ENCODE results near the gene AP2A2.
A peak's percentile ranks its signal among the peaks of the same experiment; 100 is the strongest.
"Not testable (repeated sequence)": the region's sequence is repeated elsewhere in the genome, so short reads cannot be mapped to it uniquely, and the experiment has no call there.

The AP2A2 gene

DNA sequence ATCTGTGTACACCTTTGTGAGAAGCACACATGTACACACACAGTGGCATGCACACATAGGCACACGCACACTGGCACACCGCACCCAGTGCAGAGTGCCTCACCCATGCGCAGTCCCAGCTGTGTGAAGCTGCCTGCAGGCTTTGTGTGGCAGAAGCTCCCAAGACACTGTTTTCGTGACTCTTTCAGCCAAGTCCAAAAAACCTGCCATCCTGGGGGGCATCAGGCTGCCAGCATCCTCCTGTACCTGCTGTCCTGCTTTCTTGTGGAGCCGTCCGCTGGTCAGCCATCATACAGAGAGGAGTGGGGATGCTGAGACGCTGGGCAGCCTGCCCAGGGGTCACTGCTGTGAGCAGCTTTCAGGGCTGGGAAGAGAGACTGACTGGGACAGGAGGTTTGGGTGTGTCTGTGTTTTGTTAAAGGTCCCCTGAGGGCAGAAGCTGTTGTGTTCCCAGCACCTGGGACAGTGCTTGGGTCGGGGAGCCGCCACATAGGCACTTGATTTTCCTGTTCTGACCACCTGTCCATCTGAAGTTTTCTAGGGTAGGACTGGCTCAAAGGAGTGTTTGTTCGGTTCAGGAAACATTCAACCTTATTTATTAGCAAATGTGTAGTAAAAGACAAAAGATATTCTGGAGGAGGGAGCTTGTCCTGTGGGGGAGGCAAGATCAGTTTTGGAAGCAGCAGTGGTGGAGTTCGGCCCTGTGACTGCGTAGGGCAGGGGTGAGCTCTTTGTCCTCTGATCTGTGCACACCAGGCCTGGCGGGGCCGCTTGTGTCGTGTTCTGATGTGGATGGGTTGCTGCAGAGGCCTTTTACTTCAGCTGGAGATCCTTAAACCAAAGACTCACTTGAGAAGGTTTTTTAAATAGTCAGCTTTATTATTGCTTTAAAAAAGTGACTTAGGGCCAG lies 29.7 kb downstream of the AP2A2 start:
- DNase-seq, result no peak

DNA sequence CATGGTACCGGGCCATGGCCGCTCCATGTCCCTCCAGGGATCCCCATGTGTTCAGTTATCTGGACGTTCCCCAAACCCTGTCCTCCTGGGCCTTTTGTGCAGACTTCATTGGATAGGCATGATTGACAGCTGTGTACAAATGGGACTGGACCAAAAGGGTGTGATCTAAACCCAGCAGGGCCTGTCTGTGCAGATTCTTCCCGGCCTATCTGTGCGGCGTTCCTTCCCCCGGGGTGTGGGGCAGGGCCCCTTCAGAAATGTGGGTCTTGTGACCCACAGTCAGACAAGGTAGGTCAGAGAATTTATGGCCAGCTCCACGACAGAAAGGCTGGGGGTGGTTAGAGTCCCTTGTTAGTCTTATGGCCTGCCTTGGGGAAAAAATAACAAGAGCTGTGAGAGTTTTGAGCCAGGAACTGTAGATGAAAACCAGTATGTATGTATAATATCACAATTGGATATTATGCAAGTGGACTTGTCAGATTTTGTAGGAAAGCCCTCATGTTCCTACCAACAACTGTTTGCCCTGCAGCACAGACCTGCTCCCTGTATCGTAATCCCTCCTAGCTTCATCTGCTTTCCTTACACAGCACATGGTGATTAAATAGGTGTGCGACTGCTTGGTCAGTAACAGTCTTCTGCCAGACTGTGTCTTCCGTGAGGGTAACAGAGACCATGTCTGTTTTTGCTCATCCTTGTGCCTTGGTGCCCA lies 31.7 kb downstream of the AP2A2 start:
- no peak for DNase-seq

DNA sequence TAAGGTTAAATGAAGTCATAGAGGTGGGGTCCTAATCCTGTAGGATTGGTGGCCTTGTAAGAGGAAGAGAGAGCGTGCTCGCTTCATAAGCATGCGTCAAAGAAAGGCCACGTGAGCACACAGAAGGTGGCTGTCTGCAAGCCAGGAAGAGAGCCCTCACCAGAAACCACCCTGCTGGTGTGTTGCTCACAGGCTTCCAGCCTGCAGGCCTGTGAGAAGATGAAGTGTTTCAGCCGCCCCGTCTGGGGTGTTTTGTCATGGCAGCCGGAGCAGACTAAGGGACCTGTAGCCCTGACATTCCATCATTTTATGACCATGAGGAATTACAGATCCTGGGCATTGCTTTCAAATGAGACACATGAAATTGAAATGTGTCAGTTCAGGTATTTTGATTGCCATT lies 32.4 kb downstream of the AP2A2 start:
- no peak for DNase-seq

DNA sequence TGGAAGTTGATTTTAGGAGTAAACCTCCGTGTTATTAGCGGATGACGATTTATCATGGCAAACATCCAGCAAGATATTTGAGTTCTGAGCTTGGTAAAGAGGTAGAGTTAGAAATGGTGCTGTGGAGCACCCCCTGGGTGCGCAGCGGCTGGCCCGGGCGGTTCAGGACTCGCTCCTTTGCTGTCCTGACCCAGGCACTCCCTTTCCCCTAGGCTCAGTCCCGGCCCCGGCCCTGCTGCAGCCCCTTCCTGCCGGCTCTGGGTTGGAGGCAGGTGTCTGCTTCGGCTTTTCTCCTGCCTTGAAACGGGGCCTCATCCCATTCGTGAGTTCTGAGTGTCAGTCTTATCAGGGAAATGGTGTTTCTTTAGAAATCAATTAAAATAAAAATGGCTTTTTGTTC lies 33.4 kb downstream of the AP2A2 start:
- DNase-seq, result no peak

DNA sequence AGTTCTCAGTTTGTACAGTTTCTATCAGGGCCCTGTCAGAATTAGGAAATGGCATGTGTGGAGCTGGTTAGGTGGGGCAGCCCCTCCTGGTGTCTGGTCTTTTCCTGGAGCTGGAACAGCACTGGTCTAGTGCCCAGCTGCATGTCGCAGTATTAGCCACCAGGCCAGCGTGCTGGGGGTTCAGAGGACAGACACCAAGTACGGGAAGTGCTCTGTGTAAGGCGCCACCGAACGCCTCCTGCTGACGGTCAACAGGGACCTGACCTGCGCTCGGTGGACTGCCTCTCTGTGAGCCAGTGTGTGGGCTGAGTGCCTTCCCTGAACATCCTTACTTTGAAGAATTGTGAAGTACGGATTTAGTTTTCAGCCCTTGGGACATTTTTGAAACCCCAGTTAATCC lies 33.9 kb downstream of the AP2A2 start:
- no peak for DNase-seq

DNA sequence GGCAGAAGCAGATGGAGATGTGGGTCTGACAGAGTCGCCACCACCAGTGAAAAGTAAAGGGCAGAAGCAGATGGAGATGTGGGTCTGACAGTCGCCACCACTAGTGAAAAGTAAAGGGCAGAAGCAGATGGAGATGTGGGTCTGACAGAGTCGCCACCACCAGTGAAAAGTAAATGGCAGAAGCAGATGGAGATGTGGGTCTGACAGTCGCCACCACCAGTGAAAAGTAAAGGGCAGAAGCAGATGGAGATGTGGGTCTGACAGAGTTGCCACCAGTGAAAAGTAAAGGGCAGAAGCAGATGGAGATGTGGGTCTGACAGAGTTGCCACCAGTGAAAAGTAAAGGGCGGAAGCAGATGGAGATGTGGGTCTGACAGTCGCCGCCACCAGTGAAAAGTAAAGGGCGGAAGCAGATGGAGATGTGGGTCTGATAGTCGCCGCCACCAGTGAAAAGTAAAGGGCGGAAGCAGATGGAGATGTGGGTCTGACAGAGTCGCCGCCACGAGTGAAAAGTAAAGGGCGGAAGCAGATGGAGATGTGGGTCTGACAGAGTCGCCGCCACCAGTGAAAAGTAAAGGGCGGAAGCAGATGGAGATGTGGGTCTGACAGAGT lies 35.7 kb downstream of the AP2A2 start:
- DNase-seq, result not testable (repeated sequence)

DNA sequence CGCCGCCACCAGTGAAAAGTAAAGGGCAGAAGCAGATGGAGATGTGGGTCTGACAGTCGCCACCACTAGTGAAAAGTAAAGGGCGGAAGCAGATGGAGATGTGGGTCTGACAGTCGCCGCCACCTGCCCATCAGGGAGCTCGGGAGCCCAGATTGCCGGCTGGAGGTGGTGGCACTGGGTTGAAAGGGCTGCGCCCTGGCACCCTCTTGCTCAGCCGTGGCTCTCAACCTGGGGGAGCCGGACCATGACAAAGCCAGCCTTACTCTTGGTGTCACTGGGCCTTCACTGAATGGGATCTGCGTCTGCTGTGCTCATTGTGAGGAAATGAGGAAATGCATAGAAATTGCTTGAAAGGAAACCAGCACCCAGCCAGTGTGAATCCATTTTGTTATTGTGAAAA lies 36.3 kb downstream of the AP2A2 start:
- DNase-seq, result no peak

DNA sequence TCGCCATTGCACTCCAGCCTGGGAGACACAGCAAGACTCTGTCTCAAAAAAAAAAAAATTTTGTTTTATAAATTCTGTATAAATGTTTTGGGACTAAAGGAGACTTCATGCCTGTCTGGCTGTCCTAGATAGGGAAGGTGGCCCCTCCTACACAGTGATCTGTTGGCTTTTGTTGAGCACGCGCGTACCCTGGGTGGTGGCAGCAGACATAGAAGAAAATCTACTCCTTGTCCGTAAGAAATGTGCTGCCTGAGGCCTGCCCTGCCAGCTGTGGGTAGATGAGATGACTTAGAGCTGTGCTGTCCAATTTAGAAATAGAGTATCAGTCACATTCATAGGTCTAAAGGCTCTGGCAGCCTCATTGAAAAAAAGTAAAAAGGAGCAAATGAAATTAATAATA lies 37.0 kb downstream of the AP2A2 start:
- DNase-seq, result peak; percentile 91

DNA sequence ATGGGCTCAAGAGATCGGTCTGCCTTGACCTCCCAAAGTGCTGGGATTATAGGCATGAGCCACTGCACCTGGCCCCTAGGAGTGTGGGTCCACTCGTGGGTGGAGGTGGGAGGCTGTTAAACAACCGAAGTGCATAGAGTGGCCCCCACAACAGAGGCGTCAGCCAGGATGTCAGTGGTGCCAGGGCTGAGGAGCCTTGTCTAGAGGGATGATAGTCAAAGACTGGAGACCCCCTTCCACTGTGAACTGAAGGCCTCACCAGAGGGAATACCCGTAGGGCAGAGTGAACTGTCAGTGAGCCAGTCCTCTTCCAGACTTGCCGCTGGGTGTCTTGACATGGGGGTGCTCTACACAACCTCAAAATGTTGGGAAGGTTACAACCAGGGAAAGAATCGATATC lies 38.2 kb downstream of the AP2A2 start:
- no peak for DNase-seq

DNA sequence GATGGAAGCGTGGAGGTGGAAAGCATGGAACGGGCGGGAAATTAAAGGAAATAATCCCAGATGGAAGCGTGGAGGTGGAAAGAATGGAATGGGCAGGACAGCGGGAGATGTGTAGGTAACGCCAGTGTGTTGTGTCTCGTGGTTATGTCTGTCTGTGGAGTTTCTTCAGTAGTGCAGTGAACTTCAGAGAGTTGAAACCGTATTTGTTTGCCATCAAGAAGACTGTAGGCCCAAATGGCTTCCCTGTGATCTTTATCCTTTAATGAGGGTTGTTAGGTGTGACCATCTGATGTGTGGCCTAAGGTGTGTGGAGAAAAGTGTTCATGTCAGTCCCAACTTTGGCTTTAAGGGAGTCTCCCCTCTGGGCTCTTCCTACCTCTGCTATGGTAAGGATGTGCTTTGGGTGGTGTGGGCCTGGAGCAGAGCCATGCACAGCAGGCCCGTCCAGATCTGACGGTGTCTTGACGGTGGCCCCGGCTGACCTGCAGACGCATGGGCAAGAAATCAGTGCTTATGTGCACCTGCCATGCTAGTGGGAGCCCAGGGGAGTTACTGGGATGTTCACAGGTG lies 39.6 kb downstream of the AP2A2 start:
- no peak for DNase-seq

DNA sequence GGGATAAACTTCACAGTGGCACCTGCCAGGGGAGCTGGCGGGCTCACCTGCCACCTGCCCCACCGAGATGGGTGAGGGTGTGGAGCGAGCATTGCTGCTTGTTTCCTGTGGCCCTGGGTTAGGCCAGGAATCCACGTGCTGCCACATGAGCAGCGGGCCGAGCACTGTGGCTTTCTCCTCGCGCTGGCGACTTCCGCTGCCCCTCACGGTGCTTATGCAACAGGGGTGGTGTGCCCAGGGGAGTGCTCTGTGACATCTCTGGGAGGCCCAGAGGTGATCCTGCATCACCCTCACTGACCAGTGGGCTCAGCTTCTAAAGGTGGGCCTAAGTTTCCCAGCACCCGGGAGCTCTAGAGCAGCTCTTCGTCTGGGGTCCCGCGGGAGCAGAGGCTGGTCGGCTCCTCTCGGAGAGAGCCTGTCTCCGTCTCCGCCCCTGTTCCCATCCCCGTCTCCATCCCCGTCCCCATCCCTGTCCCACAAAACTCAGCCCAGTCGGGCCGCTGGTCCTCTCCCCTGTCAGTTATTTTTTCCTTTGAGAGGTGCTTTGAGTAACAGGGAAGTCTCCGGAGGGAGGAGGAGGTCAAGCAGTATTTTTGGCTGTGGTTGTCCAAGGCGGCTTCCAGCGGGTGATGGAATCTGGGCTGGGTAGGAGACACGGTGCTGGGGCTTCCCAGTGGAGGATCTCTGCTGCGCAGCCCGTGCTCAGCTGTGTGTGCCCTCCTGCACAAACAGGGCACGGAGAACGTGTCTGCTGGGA lies 42.5 kb downstream of the AP2A2 start:
- DNase-seq, result no peak

DNA sequence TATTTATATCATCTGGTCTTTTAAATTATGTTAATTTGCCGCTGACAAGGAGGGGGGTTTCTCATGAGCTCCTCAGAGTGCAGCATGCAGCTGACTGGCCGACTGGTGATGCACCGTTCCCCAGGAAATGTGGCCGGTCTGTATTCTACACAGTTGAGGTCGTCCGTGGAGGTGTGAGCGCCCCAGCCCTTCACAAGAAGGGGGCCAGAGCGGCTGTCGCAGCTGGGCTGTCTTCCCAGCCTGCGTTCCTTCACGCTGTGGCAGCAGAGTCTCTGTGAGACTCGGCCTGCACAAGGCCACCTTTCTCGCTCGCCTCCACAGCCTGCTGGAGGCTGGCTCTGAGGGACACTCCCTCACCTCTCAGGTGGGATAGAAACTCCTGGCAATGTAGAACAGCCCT lies 43.2 kb downstream of the AP2A2 start:
- DNase-seq, result no peak

DNA sequence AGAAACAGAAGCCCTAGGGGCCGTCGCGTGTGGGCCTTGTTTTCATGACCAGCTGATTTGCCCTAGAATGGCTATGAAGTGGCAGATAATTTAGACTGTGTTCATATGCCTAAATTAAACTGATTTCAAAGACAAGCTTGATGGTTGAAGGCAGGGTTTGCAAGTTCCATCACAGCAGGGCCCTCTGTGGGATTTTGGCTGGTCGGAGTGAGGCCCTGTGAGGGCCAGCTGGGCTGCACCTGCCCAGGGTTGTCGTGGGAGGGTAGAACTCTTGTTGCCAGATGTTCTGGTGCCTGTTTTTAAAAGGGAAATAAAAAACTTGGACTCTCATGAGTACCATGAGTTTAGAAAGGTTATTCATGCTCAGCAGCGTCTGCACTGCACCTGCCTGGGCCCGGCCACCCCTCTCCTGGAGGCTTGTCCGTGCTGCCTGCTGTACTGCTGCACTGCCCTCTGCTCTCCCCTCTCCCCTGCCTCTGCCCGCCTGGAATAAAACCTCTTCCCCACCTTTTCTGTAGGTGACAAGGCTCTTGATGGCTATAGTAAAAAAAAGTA lies 44.1 kb downstream of the AP2A2 start:
- DNase-seq, result no peak

DNA sequence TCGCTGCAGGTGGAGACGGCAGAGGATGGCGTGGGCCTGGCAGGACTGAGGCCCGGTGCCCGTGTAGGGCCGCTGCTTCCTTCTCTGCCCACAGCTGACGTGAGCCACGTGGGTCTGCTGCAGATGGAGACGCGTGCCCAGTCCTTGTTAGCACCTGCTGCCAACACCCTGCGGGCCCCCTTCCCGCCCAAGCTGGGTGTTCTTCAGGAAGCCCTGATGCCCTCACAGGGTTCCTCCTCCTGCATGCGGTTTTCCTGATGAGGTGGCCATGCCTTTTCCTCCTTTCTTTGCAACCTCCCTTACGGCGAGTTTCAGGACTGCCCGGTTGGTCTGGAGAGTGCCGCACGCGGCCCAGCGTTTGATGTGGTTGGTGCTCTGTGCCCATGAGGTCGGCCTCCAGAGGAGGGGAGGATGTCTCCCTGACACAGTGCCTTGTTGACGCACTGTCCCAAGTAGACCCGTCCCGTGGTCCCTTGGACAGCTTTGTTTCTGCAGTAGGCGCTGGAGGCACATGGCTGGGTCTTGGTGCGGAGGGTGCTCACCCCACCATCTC lies 44.7 kb downstream of the AP2A2 start:
- peak; percentile 22 for DNase-seq

DNA sequence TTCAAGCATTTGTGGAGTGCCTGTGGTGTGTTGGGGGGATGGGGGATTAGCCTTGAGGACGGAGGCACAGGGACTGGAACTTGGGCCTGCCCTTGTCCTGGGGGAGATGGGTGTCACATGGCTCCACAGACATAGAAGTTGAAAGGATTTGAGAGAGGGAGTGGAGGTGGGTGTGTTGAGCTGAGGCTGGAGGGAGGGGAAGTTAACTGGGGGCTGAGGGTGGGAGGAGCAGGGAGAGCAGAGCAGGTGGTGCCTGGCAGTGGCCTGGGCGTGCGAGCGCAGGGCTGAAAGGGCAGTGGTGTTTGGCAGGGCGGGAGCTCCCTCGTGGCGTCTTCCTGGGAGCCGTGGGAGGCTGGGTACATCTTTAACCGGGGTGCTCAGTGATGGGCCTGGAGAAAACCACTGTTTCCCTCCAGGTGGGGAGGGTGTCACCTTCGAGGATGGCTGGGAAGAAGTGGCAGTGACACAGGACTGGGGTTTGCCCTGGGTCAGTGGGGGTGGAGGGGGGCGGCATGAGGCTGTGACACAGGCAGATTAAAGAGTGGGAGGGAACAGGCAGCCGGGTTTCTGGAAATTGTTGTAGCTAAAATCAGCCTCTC lies 45.5 kb downstream of the AP2A2 start:
- DNase-seq, result no peak

DNA sequence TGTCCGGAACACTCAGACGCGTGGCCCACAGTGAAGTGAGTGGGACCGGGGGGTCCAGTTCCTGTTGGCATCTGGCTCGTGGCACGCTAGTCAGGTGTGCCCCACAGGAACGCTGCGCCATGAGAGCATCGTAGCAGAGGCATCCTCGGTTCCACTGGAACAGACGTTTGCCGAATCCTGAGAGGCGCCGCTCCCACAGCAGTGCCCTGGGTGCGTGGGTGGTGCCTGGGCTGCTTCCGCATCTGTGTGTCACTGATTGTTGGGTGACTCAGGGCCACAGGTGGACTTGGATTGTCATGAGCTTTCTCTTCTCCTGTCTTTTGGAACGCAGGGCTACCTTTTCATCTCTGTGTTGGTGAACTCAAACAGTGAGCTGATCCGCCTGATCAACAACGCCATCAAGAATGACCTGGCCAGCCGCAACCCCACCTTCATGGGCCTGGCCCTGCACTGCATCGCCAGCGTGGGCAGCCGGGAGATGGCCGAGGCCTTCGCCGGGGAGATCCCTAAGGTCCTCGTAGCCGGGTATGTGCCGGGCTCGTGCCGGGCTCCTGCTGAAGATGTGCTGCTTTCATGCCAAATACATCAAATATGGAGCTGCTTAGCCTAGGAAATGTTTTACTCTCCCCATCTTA lies 46.2 kb downstream of the AP2A2 start:
- no peak for DNase-seq

DNA sequence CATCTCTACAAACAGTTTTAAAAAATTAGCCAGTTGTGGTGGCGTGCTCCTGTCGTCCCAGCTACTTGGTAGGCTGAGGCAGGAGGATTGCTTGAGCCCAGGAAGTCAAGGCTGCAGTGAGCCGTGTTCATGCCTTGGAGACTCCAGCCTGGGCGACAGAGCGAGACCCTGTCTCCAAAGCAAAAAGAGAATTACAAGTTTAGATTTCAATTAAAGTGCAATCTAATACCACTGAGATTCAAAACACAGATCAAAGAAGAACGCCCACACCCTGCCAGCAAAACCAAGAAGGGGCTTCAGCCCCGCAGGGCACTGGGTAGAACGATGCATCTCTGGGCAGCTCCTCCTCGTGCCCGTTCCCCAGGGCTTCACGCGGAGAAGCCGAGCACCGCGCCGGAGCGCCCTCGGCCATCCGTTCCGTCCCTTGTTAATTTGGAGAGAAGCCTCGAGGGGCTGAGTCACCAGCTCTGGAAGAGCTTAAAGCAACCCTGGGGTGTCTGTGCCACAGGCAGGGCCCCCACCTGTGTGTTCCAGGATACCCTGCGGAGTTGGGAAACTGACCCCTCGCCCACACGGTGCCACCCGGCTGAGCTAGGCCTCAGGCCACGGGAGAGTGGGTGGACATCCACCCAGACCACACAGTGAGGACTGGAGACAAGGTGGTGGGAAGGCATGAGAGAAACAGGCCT lies 47.0 kb downstream of the AP2A2 start:
- DNase-seq, result no peak

DNA sequence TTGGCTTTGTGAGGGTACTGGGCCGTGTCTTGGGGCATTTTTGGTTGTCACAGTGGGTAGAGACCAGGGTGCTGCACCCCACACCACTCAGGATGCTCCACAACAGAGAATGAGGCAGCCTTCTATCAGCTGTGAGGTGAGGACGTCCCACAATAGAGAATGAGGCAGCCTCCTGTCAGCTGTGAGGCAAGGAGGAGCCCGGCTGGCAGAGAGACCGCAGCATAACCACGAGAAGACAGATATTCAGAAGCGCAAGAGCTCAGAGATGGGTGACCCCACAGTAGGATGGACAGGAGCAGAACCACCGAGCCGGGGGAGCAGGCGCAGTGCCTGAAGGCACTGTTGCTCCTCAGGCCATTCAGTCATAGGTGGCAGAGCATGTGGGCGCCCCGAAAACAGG lies 47.6 kb downstream of the AP2A2 start:
- no peak for DNase-seq

DNA sequence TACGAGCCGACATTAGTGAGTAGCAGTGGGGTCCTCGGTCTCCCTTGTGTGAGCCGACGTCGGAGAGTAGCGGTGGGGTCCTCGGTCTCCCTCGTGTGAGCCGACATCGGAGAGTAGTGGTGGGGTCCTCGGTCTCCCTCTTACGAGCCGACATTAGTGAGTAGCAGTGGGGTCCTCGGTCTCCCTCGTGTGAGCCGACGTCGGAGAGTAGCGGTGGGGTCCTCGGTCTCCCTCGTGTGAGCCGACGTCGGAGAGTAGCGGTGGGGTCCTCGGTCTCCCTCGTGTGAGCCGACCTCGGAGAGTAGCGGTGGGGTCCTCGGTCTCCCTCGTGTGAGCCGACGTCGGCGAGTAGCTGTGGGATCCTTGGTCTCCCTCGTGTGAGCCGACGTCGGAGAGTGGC lies 49.7 kb downstream of the AP2A2 start:
- DNase-seq, result not testable (repeated sequence)

DNA sequence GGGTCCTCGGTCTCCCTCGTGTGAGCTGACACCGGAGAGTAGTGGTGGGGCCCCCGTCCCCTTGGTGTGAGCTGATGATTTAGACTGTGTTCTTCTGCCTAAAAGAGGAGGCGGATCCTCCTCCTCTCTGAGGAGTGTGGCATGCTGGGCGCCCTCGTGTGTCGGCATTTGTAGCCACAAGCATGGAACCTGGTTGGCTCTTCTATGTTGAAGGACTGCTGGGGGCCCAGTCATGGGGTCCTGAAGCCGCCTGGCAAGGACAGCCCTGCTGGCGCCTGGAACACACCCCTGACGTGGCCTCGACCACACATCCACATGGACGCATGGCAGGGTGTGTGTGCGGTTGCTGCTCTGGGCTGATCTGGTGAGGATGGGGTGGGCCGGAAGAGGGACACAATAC lies 50.2 kb downstream of the AP2A2 start:
- DNase-seq, result peak; percentile 81
